K562 (cell line): Measurements from ENCODE around the gene DCAF10. TPM values are rescaled to one million over a fixed set of nuclear protein-coding genes. Genes with fewer than 3 reads are reported as not detected.

ENCODE experiments used
- ARHGAP35 ChIP-seq: fragments of 450-650 bp; IDR thresholded peaks from 2 replicates; pipeline ENCODE4 v1.6.1; 2018; ENCODE audit not compliant: partially characterized antibody
- CHD7 ChIP-seq: fragments of 200-600 bp; sonication (generic); IDR thresholded peaks from one replicate; pipeline ENCODE4 v1.6.1; 2012; ENCODE audit warnings: mild to moderate bottlenecking, low read depth, low read length, inconsistent platforms
- FIP1L1 ChIP-seq: fragments of 200-400 bp; formaldehyde crosslinking; IDR thresholded peaks from 2 replicates; pipeline ENCODE4 v1.6.1; 2018; ENCODE audit warnings: mild to moderate bottlenecking, low read depth, low read length; ENCODE audit not compliant: poor library complexity, severe bottlenecking
- GTF2A2 ChIP-seq: IDR thresholded peaks from 2 replicates; pipeline ENCODE4 v1.6.1; 2016; ENCODE audit warnings: mild to moderate bottlenecking, missing genetic modification characterization, missing compliant biosample characterization
- HNRNPUL1 ChIP-seq: fragments of 200-400 bp; formaldehyde crosslinking; IDR thresholded peaks from 2 replicates; pipeline ENCODE4 v1.6.1; 2017; ENCODE audit warnings: low read length
- KLF10 ChIP-seq: fragments of 250-450 bp; sonication (Bioruptor Pico); IDR thresholded peaks from 2 replicates; pipeline ENCODE4 v1.6.1; 2021; ENCODE audit warnings: matching md5 sums
- MAFK ChIP-seq: IDR thresholded peaks from 2 replicates; pipeline ENCODE4 v1.6.1; 2011; ENCODE audit warnings: low read length, improper control_type of control experiment
- NUFIP1 ChIP-seq: fragments of 450-650 bp; IDR thresholded peaks from 2 replicates; pipeline ENCODE4 v1.6.1; 2018; ENCODE audit not compliant: partially characterized antibody
- SIRT6 ChIP-seq: IDR thresholded peaks from one replicate; pipeline ENCODE4 v1.6.1; 2012; ENCODE audit warnings: low read depth, mild to moderate bottlenecking, control low read depth, inconsistent platforms, low read length, moderate library complexity
- USF1 ChIP-seq: sonication (generic); formaldehyde crosslinking; IDR thresholded peaks from 2 replicates; pipeline ENCODE4 v1.9.0; 2022; ENCODE audit warnings: mild to moderate bottlenecking, missing genetic modification reagents
- ZBTB7A ChIP-seq: IDR thresholded peaks from 2 replicates; pipeline ENCODE4 v1.6.1; 2011; ENCODE audit warnings: low read depth, mild to moderate bottlenecking, low read length, moderate library complexity, borderline replicate concordance; ENCODE audit not compliant: control insufficient read depth
- ZNF511 ChIP-seq: sonication (generic); formaldehyde crosslinking; IDR thresholded peaks from 2 replicates; pipeline ENCODE4 v1.8.0; 2022; ENCODE audit warnings: mild to moderate bottlenecking, missing genetic modification reagents
- ZNF75A ChIP-seq: fragments of 450-650 bp; formaldehyde crosslinking; IDR thresholded peaks from 2 replicates; pipeline ENCODE4 v1.4.0; 2020; ENCODE audit warnings: mild to moderate bottlenecking
- ZNF830 ChIP-seq: fragments of 250-450 bp; sonication (Bioruptor Pico); IDR thresholded peaks from 2 replicates; pipeline ENCODE4 v1.5.0; 2021; ENCODE audit warnings: mild to moderate bottlenecking
- polyA plus RNA-seq, 8 experiments: library from polyadenylated mRNA; depleted of rRNA in 4 of 8; stranded (reverse) in 5 of 8; unstranded in 3 of 8; fragments of >200 nt; fragmentation: Nextera tagmentation in 2 of 8; fragmentation: Illumina TruSeq in 1 of 8; extraction: Ambion mirVana in 2 of 8; extraction: Trizol in 1 of 8; gene quantifications; 2 replicates each; pipeline versions ENCODE4 v1.2.1 to v1.2.3, GENCODE V29; 2011 to 2014; ENCODE audit warnings: inconsistent platforms in 1 of 8, missing spikeins in 1 of 8
- total RNA-seq, 7 experiments: library from RNA; depleted of rRNA in 6 of 7; stranded (reverse); fragments of >200 nt in 6 of 7; fragmentation: Illumina TruSeq in 2 of 7; extraction: Trizol in 2 of 7; gene quantifications; 2 replicates each; pipeline versions ENCODE4 v1.2.1 to v1.2.3, GENCODE V29; 2011 to 2021; ENCODE audit warnings: low replicate concordance in 1 of 7

DCAF10 gene
- total and polyA plus RNA-seq, 9 of the 15 experiments (the other 6 are each of a cell fraction or from before 2014, with no cell fraction given), result 6.8 to 40.1 (median 16.9) TPM

- peak; percentile 89 for TF ChIP-seq CHD7
- no peak for TF ChIP-seq GTF2A2
- peak; percentile 100 for TF ChIP-seq FIP1L1
- TF ChIP-seq ZNF830 (CRISPR knock-in tag), result peak; percentile 97
- no peak for TF ChIP-seq NUFIP1
- no peak for TF ChIP-seq ARHGAP35
- no peak for TF ChIP-seq KLF10 (CRISPR knock-in tag)
- no peak for TF ChIP-seq SIRT6
- TF ChIP-seq MAFK, result peak; percentile 33; the same call in 1 of the 2 replicates
- peak; percentile 91 for TF ChIP-seq ZNF511
- TF ChIP-seq USF1 (CRISPR knock-in tag), result 0 out of 2 replicates have a peak, but pooled peaks have one; percentile 2
- TF ChIP-seq ZNF75A, result no peak
- no peak for TF ChIP-seq HNRNPUL1
- peak; percentile 98 for TF ChIP-seq ZBTB7A
Measured at GRCh38 chr9:37800631-37801286, at the start of gene DCAF10 (continued).
